H1 (cell line): ENCODE measurements around the gene BTNL8. TPM values are rescaled to one million over a fixed set of nuclear protein-coding genes. Genes with fewer than 3 reads are reported as not detected.

Source experiments
- CTCF ChIA-PET: fragments of 300-600 bp; sonication (Branson Sonifier 250); formaldehyde crosslinking; loops from one replicate; lab custom pipeline; 2021; ENCODE audit not compliant: partially characterized antibody; lab: Charles Lee
- POLR2A ChIA-PET: fragments of 300-600 bp; sonication (Branson Sonifier 250); formaldehyde crosslinking; loops from one replicate; lab custom pipeline; 2021; ENCODE audit warnings: inconsistent platforms; ENCODE audit not compliant: partially characterized antibody; lab: Charles Lee
- DNase-seq, 2 experiments: peaks; one replicate each; pipeline versions ENCODE4 v3.0.0 to v3.0.0-alpha.2; 2010 to 2022; ENCODE audit warnings: low spot score in 2 of 2, low read depth in 1 of 2, mixed read lengths in 1 of 2
- FAIRE-seq: peaks from 2 replicates; lab custom pipeline; 2011; peaks lifted over from hg19 to GRCh38; lab: Jason Lieb, UNC
- H2AFZ ChIP-seq: 2 replicates; pipeline ENCODE4 v1.8.1; 2012; ENCODE audit warnings: low read length, inconsistent platforms
- H2AK5ac ChIP-seq: 2 replicates; pipeline ENCODE4 v1.6.1; 2013; ENCODE audit warnings: low read depth, low read length
- H2BK120ac ChIP-seq: replicated peaks from 2 replicates; pipeline ENCODE3; 2013; ENCODE audit warnings: low read depth, low read length, inconsistent platforms
- H2BK12ac ChIP-seq: 2 replicates; pipeline ENCODE4 v1.6.1; 2013; ENCODE audit warnings: low read depth, low read length
- H2BK15ac ChIP-seq: 2 replicates; pipeline ENCODE4 v1.6.1; 2013; ENCODE audit warnings: low read length
- H2BK20ac ChIP-seq: 2 replicates; pipeline ENCODE4 v1.6.1; 2013; ENCODE audit warnings: low read length
- H2BK5ac ChIP-seq: 2 replicates; pipeline ENCODE4 v1.6.1; 2013; ENCODE audit warnings: low read depth, low read length
- H3K14ac ChIP-seq: 2 replicates; pipeline ENCODE4 v1.6.1; 2013; ENCODE audit warnings: inconsistent platforms; ENCODE audit not compliant: insufficient read length
- H3K18ac ChIP-seq: 2 replicates; pipeline ENCODE4 v1.6.1; 2013; ENCODE audit warnings: low read length; ENCODE audit errors: extremely low read depth
- H3K23ac ChIP-seq: 2 replicates; pipeline ENCODE4 v1.6.1; 2013; ENCODE audit warnings: inconsistent platforms; ENCODE audit not compliant: insufficient read length
- H3K23me2 ChIP-seq: 2 replicates; pipeline ENCODE4 v1.6.1; 2013; ENCODE audit warnings: low read depth, low read length
- H3K27ac ChIP-seq: 2 replicates; pipeline ENCODE4 v1.6.1; 2011; ENCODE audit warnings: low read depth, low read length, inconsistent platforms
- H3K27me3 ChIP-seq, 4 experiments: replicated peaks in 1 of 4; 1 replicate in 1 of 4; 2 replicates in 3 of 4; pipeline versions ENCODE4 v1.6.1 to v1.8.1; 2011 to 2013; ENCODE audit warnings: low read length in 3 of 4, mild to moderate bottlenecking in 3 of 4, inconsistent platforms in 2 of 4, mixed read lengths in 2 of 4, moderate library complexity in 1 of 4; ENCODE audit not compliant: control insufficient read depth in 3 of 4, insufficient read depth in 3 of 4; ENCODE audit errors: extremely low read depth in 1 of 4
- H3K36me3 ChIP-seq, 4 experiments: 2 replicates each; pipeline versions ENCODE4 v1.6.1 to v1.8.1; 2011 to 2013; ENCODE audit warnings: mild to moderate bottlenecking in 4 of 4, low read length in 3 of 4, moderate library complexity in 2 of 4, control low read depth in 1 of 4, inconsistent platforms in 1 of 4; ENCODE audit not compliant: insufficient read depth in 4 of 4, control insufficient read depth in 2 of 4
- H3K4ac ChIP-seq: replicated peaks from 2 replicates; pipeline ENCODE3; 2013; ENCODE audit warnings: low read length, low read depth, mixed read lengths, inconsistent platforms; ENCODE audit not compliant: insufficient read length
- H3K4me1 ChIP-seq, 4 experiments: replicated peaks in 1 of 4; 1 replicate in 1 of 4; 2 replicates in 3 of 4; pipeline versions ENCODE4 v1.6.1 to v1.8.1; 2011 to 2013; ENCODE audit warnings: low read length in 3 of 4, inconsistent platforms in 2 of 4, mixed read lengths in 1 of 4; ENCODE audit not compliant: insufficient read depth in 4 of 4, control insufficient read depth in 3 of 4
- H3K4me2 ChIP-seq, 2 experiments: 2 replicates each; pipeline versions ENCODE4 v1.6.1 to v1.8.1; 2011 to 2013; ENCODE audit warnings: low read depth in 2 of 2, low read length in 2 of 2, control low read depth in 1 of 2, inconsistent platforms in 1 of 2, mild to moderate bottlenecking in 1 of 2; ENCODE audit not compliant: insufficient read depth in 1 of 2
- H3K4me3 ChIP-seq, 4 experiments: fragments of 200-600, 300-600 bp in 1 of 4; sonication (generic), shearing (Covaris generic), sonication (Bioruptor Twin) in 1 of 4; 2 replicates each; pipeline versions ENCODE4 v1.5.1 to v1.8.1; 2011 to 2016; ENCODE audit warnings: low read length in 4 of 4, low read depth in 3 of 4, control low read depth in 2 of 4, inconsistent platforms in 2 of 4, mild to moderate bottlenecking in 2 of 4, mixed read lengths in 1 of 4, moderate library complexity in 1 of 4; ENCODE audit not compliant: insufficient read depth in 2 of 4; ENCODE audit errors: extremely low read depth in 1 of 4
- H3K56ac ChIP-seq: replicated peaks from 2 replicates; pipeline ENCODE3; 2013; ENCODE audit warnings: low read depth, mild to moderate bottlenecking, mixed read lengths, low read length, inconsistent platforms; ENCODE audit not compliant: insufficient read length
- H3K79me1 ChIP-seq: 2 replicates; pipeline ENCODE4 v1.6.1; 2013; ENCODE audit warnings: low read depth, low read length, control low read depth
- H3K79me2 ChIP-seq, 2 experiments: 2 replicates each; pipeline versions ENCODE4 v1.6.1 to v1.8.1; 2012 to 2013; ENCODE audit warnings: low read length in 2 of 2, mild to moderate bottlenecking in 2 of 2, inconsistent platforms in 1 of 2; ENCODE audit not compliant: insufficient read depth in 2 of 2, control insufficient read depth in 1 of 2
- H3K9ac ChIP-seq, 4 experiments: replicated peaks in 1 of 4; 1 replicate in 1 of 4; 2 replicates in 3 of 4; pipeline versions ENCODE4 v1.6.1 to v1.8.1; 2011 to 2013; ENCODE audit warnings: low read depth in 3 of 4, low read length in 3 of 4, control low read depth in 2 of 4, mild to moderate bottlenecking in 2 of 4, moderate library complexity in 2 of 4, inconsistent platforms in 1 of 4; ENCODE audit errors: extremely low read depth in 1 of 4
- H3K9me3 ChIP-seq, 2 experiments: 2 replicates each; pipeline versions ENCODE4 v1.6.1 to v1.8.1; 2012 to 2013; ENCODE audit warnings: mild to moderate bottlenecking in 2 of 2, moderate library complexity in 2 of 2, control low read depth in 1 of 2, inconsistent platforms in 1 of 2, low read depth in 1 of 2, low read length in 1 of 2, mixed read lengths in 1 of 2; ENCODE audit not compliant: insufficient read depth in 2 of 2
- H4K20me1 ChIP-seq, 2 experiments: replicated peaks in 1 of 2; 2 replicates each; pipeline versions ENCODE3 to v1.8.1; 2011 to 2013; ENCODE audit warnings: inconsistent platforms in 2 of 2, low read length in 2 of 2, mild to moderate bottlenecking in 1 of 2; ENCODE audit not compliant: insufficient read depth in 2 of 2, control insufficient read depth in 1 of 2
- H4K5ac ChIP-seq: 2 replicates; pipeline ENCODE4 v1.6.1; 2013; ENCODE audit warnings: low read length, low read depth, mixed read lengths, inconsistent platforms; ENCODE audit not compliant: insufficient read length
- H4K8ac ChIP-seq: 2 replicates; pipeline ENCODE4 v1.8.0; 2013; ENCODE audit warnings: mild to moderate bottlenecking, moderate library complexity, low read length, inconsistent platforms; ENCODE audit not compliant: insufficient read depth; ENCODE audit errors: extremely low read depth
- H4K91ac ChIP-seq: replicated peaks from 2 replicates; pipeline ENCODE3; 2013; ENCODE audit warnings: low read length, mixed read lengths, inconsistent platforms; ENCODE audit not compliant: insufficient read length
- ATF2 ChIP-seq: IDR thresholded peaks from 2 replicates; pipeline ENCODE4 v1.6.1; 2012; ENCODE audit warnings: low read length, inconsistent platforms
- CHD2 ChIP-seq: IDR thresholded peaks from 2 replicates; pipeline ENCODE4 v1.6.1; 2012; ENCODE audit warnings: low read length, improper control_type of control experiment
- EP300 ChIP-seq, 2 experiments: IDR thresholded peaks; 1 replicate in 1 of 2; 2 replicates in 1 of 2; pipeline ENCODE4 v1.6.1; 2011 to 2012; ENCODE audit warnings: low read depth in 2 of 2, low read length in 2 of 2, mild to moderate bottlenecking in 2 of 2, borderline replicate concordance in 1 of 2, inconsistent platforms in 1 of 2, moderate library complexity in 1 of 2
- HDAC6 ChIP-seq: IDR thresholded peaks from one replicate; pipeline ENCODE4 v1.7.1; 2012; ENCODE audit warnings: low read depth, mild to moderate bottlenecking, inconsistent platforms, low read length, moderate library complexity
- KDM4A ChIP-seq: IDR thresholded peaks from one replicate; pipeline ENCODE4 v1.7.1; 2012; ENCODE audit warnings: low read depth, mild to moderate bottlenecking, moderate library complexity, low read length, inconsistent platforms; ENCODE audit not compliant: severe bottlenecking
- PHF8 ChIP-seq: fragments of 200-600 bp; sonication (generic); conservative IDR thresholded peaks from 2 replicates; pipeline ENCODE4 v1.7.1; 2012; ENCODE audit warnings: low read depth, mild to moderate bottlenecking, inconsistent platforms, low read length, moderate library complexity
- POLR2A ChIP-seq, 2 experiments: IDR thresholded peaks; 1 replicate in 1 of 2; 2 replicates in 1 of 2; pipeline ENCODE4 v1.6.1; 2011; ENCODE audit warnings: low read depth in 2 of 2, low read length in 2 of 2, mild to moderate bottlenecking in 2 of 2; ENCODE audit errors: control extremely low read depth in 1 of 2
- POU5F1 ChIP-seq: IDR thresholded peaks from 2 replicates; pipeline ENCODE4 v1.6.1; 2011; ENCODE audit warnings: low read depth, mild to moderate bottlenecking, low read length, moderate library complexity
- SP1 ChIP-seq: IDR thresholded peaks from 2 replicates; pipeline ENCODE4 v1.6.1; 2011; ENCODE audit warnings: low read depth, low read length
- SP2 ChIP-seq: IDR thresholded peaks from 2 replicates; pipeline ENCODE4 v1.6.1; 2012; ENCODE audit warnings: mild to moderate bottlenecking, low read length, inconsistent platforms
- SP4 ChIP-seq: IDR thresholded peaks from 2 replicates; pipeline ENCODE4 v1.6.1; 2012; ENCODE audit warnings: low read length, inconsistent platforms
- SRF ChIP-seq: IDR thresholded peaks from 2 replicates; pipeline ENCODE4 v1.6.1; 2011; ENCODE audit warnings: mild to moderate bottlenecking, low read depth, low read length, moderate library complexity
- TCF12 ChIP-seq: IDR thresholded peaks from 2 replicates; pipeline ENCODE4 v1.6.1; 2011; ENCODE audit warnings: low read depth, mild to moderate bottlenecking, low read length
- WGBS, 2 experiments: shearing (Covaris generic) in 1 of 2; methylation state at CpG; one replicate each; pipeline versions ENCODE4 v1.1.6 to v1.1.7; 2013 to 2015; ENCODE audit warnings: low lambda C conversion rate in 2 of 2, mixed read lengths in 2 of 2, inconsistent platforms in 1 of 2, low coverage in 1 of 2, missing lambda C conversion rate in 1 of 2; ENCODE audit not compliant: insufficient replicate concordance in 2 of 2, insufficient coverage in 1 of 2, insufficient read length in 1 of 2; ENCODE audit errors: extremely low coverage in 1 of 2, missing lambda C conversion rate in 1 of 2; 5-methylcytosine and 5-hydroxymethylcytosine counted together
- polyA plus RNA-seq, 7 experiments: library from polyadenylated mRNA; depleted of rRNA in 3 of 7; stranded (reverse) in 5 of 7; unstranded in 2 of 7; fragments of >200 nt in 5 of 7; fragments of 200-250 nt in 2 of 7; gene quantifications; 1 replicate in 5 of 7; 2 replicates in 1 of 7; 4 replicates in 1 of 7; pipeline versions ENCODE4 v1.2.1 to v1.2.3, GENCODE V29; 2011 to 2013; ENCODE audit warnings: missing spikeins in 2 of 7, mixed read lengths in 2 of 7
- total RNA-seq: library from RNA; stranded (reverse); fragmentation: NEBNext Ultra II Directional; extraction: Animal tissue kit (Norgen Biotek cat#: 25700); gene quantifications from 2 replicates; pipeline ENCODE4 v1.2.1, GENCODE V29; 2021

The BTNL8 gene
- total and polyA plus RNA-seq, 2 of the 8 experiments (the other 6 are each of a cell fraction or from before 2014, with no cell fraction given), result 0.32 to 0.48 TPM

- Histone ChIP-seq H3K9me3 (no peaks in the 10 kb centered on the region), H3K4me1 (no peaks in the 10 kb centered on the region; a peak in 1 of 7 replicates), H2AK5ac (no peak overlapping the region), H3K79me2 (no peaks in the 10 kb centered on the region), H3K14ac (no peak overlapping the region), H3K23ac (no peak overlapping the region), H4K5ac (no peak overlapping the region), H3K4ac (no peak overlapping the region), H4K8ac (no peak overlapping the region), H4K91ac (no peak overlapping the region), H3K79me1 (no peaks in the 10 kb centered on the region), H2AFZ (peak overlapping the region; percentile 49; the same call in 1 of the 2 replicates), H3K23me2 (no peaks in the 10 kb centered on the region), H2BK12ac (no peak overlapping the region), H3K27me3 (no peaks in the 10 kb centered on the region), H2BK5ac (no peak overlapping the region), H3K36me3 (no peaks in the 10 kb centered on the region), H3K4me3 (no peak overlapping the region), H2BK15ac (no peak overlapping the region; the same call in 1 of the 2 replicates), H2BK120ac (no peak overlapping the region), H3K18ac (no peak overlapping the region; the same call in 1 of the 2 replicates), H3K27ac (no peak overlapping the region), H3K9ac (no peak overlapping the region), H3K4me2 (no peak overlapping the region), H2BK20ac (no peak overlapping the region), H4K20me1 (no peaks in the 10 kb centered on the region), H3K56ac (no peak overlapping the region)
- DNase-seq, result no peak
- ChIA-PET POLR2A (interaction anchor here (1.1 kb wide), 1 partner anchor 12 kb away, joined by 3 read pairs; no protein-coding TSS in a partner anchor), CTCF (interaction anchor here (0.9 to 1.9 kb wide), 5 partner anchors 8 to 296 kb away, joined by 3 to 4 read pairs (median 3); no protein-coding TSS in a partner anchor)
- FAIRE-seq, result no peak
- WGBS, 2 experiments, result 81% methylated on average over 9 of the region's 9 CpGs; no CpG with 5 or more reads in 1 of the 2 experiments
- TF ChIP-seq POU5F1, result no peak
- no peak for TF ChIP-seq EP300 (IDR thresholded peaks at IDR 0.05; ENCODE audit: borderline replicate concordance in 1 of 2, low read depth in 2 of 2, low read length in 2 of 2)
- TF ChIP-seq KDM4A, result no peak
- no peak for TF ChIP-seq PHF8
- no peak for TF ChIP-seq SP4
- TF ChIP-seq POLR2A (IDR thresholded peaks at IDR 0.05; ENCODE audit: control extremely low read depth in 1 of 2, low read depth in 2 of 2, low read length in 2 of 2), result no peak
- no peak for TF ChIP-seq SRF
- TF ChIP-seq SP2, result no peak
- no peak for TF ChIP-seq ATF2
- TF ChIP-seq SP1, result no peak
- TF ChIP-seq HDAC6, result no peak
- no peak for TF ChIP-seq CHD2
- TF ChIP-seq TCF12, result no peak
These were observed 26.5 kb upstream of the BTNL8 start for GRCh38 chr5:180872419-180872818.
